Mammary epithelial cell (primary cell): ENCODE data around the gene TMEM119.

ENCODE experiments used
- CTCF ChIP-seq, 2 donors: IDR thresholded peaks in 1 of 2; conservative IDR thresholded peaks in 1 of 2; 2 replicates each; pipeline ENCODE4 v1.5.1; 2011 to 2012; ENCODE audit warnings: inconsistent platforms in 2 of 2, low read length in 2 of 2, mild to moderate bottlenecking in 2 of 2, control low read depth in 1 of 2, low read depth in 1 of 2; ENCODE audit not compliant: insufficient read depth in 1 of 2; ENCODE audit errors: extremely low read depth in 1 of 2
- EZH2 ChIP-seq: IDR thresholded peaks from 2 replicates; pipeline ENCODE4 v1.6.1; 2012; ENCODE audit warnings: low read length, inconsistent platforms, borderline replicate concordance

GRCh38 chr12:108645686-108646599 lies 48.1 kb upstream of the TMEM119 start:
- no peak for TF ChIP-seq CTCF (conservative IDR thresholded peaks at IDR 0.05 in 1 of 2, IDR thresholded peaks at IDR 0.05 in 1 of 2; ENCODE audit: extremely low read depth in 1 of 2, insufficient read depth in 1 of 2, low read depth in 1 of 2, low read length in 2 of 2)
- no peak for TF ChIP-seq EZH2
